ENCODE data around the gene NOVA1.

The NOVA1 gene

GRCh38 chr14:26589925-26590324, 7.9 kb downstream of the NOVA1 start:
- DNase-seq, result no peak

GRCh38 chr14:26577711-26578110, 20.1 kb downstream of the NOVA1 start:
- peak; percentile 36 for DNase-seq

- no peak for DNase-seq
Observed at GRCh38 chr14:26554069-26554772, 43.6 kb downstream of the NOVA1 start.

- peak; percentile 39 for DNase-seq
Observed at GRCh38 chr14:26549571-26549970, 48.3 kb downstream of the NOVA1 start.

- DNase-seq, result no peak
Observed at GRCh38 chr14:26548406-26548805, 49.4 kb downstream of the NOVA1 start.

GRCh38 chr14:26538176-26538575, 59.7 kb downstream of the NOVA1 start:
- no peak for DNase-seq

GRCh38 chr14:26531894-26532293, 65.9 kb downstream of the NOVA1 start:
- DNase-seq, result no peak

GRCh38 chr14:26528415-26529182, 69.2 kb downstream of the NOVA1 start:
- no peak for DNase-seq

GRCh38 chr14:26527095-26527494, 70.7 kb downstream of the NOVA1 start:
- no peak for DNase-seq

- no peak for DNase-seq
Observed at GRCh38 chr14:26526137-26526536, 71.7 kb downstream of the NOVA1 start.

- no peak for DNase-seq
Observed at GRCh38 chr14:26525085-26525484, 72.7 kb downstream of the NOVA1 start.

- DNase-seq, result no peak
Observed at GRCh38 chr14:26522967-26523366, 74.9 kb downstream of the NOVA1 start.

GRCh38 chr14:26517771-26518170, 80.1 kb downstream of the NOVA1 start:
- DNase-seq, result no peak

GRCh38 chr14:26500028-26500427, 97.8 kb downstream of the NOVA1 start:
- DNase-seq, result no peak

GRCh38 chr14:26499546-26499945, 98.3 kb downstream of the NOVA1 start:
- DNase-seq, result no peak

- DNase-seq, result no peak
Observed at GRCh38 chr14:26486922-26487321, 110.9 kb downstream of the NOVA1 start.

- no peak for DNase-seq
Observed at GRCh38 chr14:26484562-26484961, 113.3 kb downstream of the NOVA1 start.

- no peak for DNase-seq
Observed at GRCh38 chr14:26478967-26479366, 118.9 kb downstream of the NOVA1 start.

GRCh38 chr14:26466862-26467261, 131.0 kb downstream of the NOVA1 start:
- no peak for DNase-seq

GRCh38 chr14:26463136-26463535, 134.7 kb downstream of the NOVA1 start:
- no peak for DNase-seq

- no peak for DNase-seq
Observed at GRCh38 chr14:26454105-26454504, 143.7 kb downstream of the NOVA1 start.

GRCh38 chr14:26448181-26448855, 149.5 kb downstream of the NOVA1 start:
- peak; percentile 97 for DNase-seq

- no peak for DNase-seq
Observed at GRCh38 chr14:26444822-26445221, 153.0 kb downstream of the NOVA1 start.

- DNase-seq, result no peak
Observed at GRCh38 chr14:26443654-26444053, 154.2 kb downstream of the NOVA1 start.

Data from NCI-H524 treated with DMSO at 0.1 percent for 48 hours (cell line).